Astrocyte (in vitro differentiated cells and primary cell): ENCODE measurements around the gene ZNF765.

Experiments
- CTCF ChIP-seq: IDR thresholded peaks from 2 replicates; pipeline ENCODE4 v1.5.1; 2011; ENCODE audit warnings: low read depth, mild to moderate bottlenecking, inconsistent platforms, low read length, moderate library complexity; ENCODE audit not compliant: insufficient read depth
- EZH2 ChIP-seq: IDR thresholded peaks from 2 replicates; pipeline ENCODE4 v1.6.1; 2012; ENCODE audit warnings: mild to moderate bottlenecking, low read length, inconsistent platforms; ENCODE audit not compliant: insufficient read depth

- TF ChIP-seq CTCF, result no peak
- TF ChIP-seq EZH2, result no peak
These were observed at the start of gene ZNF765 for GRCh38 chr19:53394974-53395839.
